ENCODE results near the gene MMAB. TPM values are rescaled to one million over a fixed set of nuclear protein-coding genes. Genes with fewer than 3 reads are reported as not detected.

MMAB gene
- total RNA-seq, 4 donors from 2014 or later, result 21.2 to 54.3 (median 25.6) TPM

- Histone ChIP-seq H3K27ac (no peak overlapping the region), H3K4me3 (no peak overlapping the region), H3K4me1 (no peaks in the 10 kb centered on the region), H3K36me3 (no peaks in the 10 kb centered on the region), H3K9me3 (no peaks in the 10 kb centered on the region), H3K27me3 (peaks cover 0 to 30% (median 4%) of the 10 kb centered on the region in 3 donors)
- no peak for ATAC-seq
- DNase-seq, result no peak
- intact Hi-C loops (cut with DNase I; ENCODE audit: low total_unique reads), result no loop called here
- TF ChIP-seq CTCF (IDR thresholded peaks at IDR 0.05 in 4 of 5, conservative IDR thresholded peaks at IDR 0.05 in 1 of 5) (no peak), POLR2A (IDR thresholded peaks at IDR 0.05) (no peak)
- in situ Hi-C loops (cut with MboI; ENCODE audit: low sequenced_read_pairs in 4 of 4), result no loop called here
Measured at GRCh38 chr12:109612975-109613502, 39.7 kb upstream of the MMAB start.

DNA sequence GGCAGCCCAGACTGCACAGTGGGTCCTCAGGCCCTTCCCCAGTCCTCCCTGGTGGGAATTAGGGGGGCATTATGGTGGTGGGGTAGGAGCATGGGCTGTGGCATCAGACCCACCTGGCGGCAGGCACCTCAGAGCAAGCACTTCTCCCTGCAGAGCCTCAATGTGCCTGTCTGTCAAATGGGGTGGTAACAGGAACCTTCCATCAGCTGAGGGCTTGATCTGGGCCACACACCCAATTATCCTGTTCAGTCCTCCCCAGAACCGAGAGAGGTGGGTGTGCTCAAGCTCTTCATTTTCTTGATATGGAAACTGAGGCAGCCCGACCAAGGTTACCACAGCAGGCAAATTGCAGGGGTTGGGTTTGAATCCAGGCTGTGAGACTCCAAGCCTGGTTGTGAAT is 38.7 kb upstream of the MMAB start:
- H3K4me1 ChIP-seq, result peaks cover 0 to 2% of the 10 kb centered on the region in 2 donors
- no peaks in the 10 kb centered on the region for H3K9me3 ChIP-seq
- TF ChIP-seq CTCF (IDR thresholded peaks at IDR 0.05 in 4 of 5, conservative IDR thresholded peaks at IDR 0.05 in 1 of 5), result no peak
- no peak for TF ChIP-seq POLR2A (IDR thresholded peaks at IDR 0.05)
- DNase-seq (no peak), ATAC-seq (no peak)
- H3K27ac ChIP-seq, result no peak overlapping the region
- H3K27me3 ChIP-seq, result peaks cover 0 to 30% (median 4%) of the 10 kb centered on the region in 3 donors
- H3K4me3 ChIP-seq, result no peak overlapping the region
- no peaks in the 10 kb centered on the region for H3K36me3 ChIP-seq
- in situ Hi-C loops (cut with MboI; ENCODE audit: low sequenced_read_pairs in 4 of 4) (no loop called here), intact Hi-C loops (cut with DNase I; ENCODE audit: low total_unique reads) (no loop called here)

DNA sequence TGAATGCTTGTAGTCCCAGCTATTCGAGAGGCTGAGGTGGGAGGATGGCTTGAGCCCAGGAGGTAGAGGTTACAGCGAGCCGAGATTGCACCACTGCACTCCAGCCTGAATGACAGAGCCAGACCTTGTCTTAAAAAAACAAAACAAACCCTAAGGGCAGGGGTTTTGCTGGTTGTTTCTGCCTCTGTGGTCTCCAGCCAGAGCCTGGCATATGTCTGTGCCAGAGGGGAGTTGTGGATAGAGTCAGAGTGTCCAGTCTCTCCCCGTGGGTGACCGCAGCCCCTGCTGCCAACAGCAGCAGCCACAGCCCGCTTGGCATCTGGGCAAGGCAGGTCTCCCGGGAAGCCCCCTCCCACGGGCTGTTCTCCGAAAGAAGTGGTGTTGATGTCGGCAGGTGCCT is 37.9 kb upstream of the MMAB start:
- Histone ChIP-seq H3K27ac (no peak overlapping the region), H3K9me3 (no peaks in the 10 kb centered on the region), H3K27me3 (peaks cover 0 to 30% (median 4%) of the 10 kb centered on the region in 3 donors), H3K4me3 (no peak overlapping the region), H3K4me1 (peaks cover 0 to 8% of the 10 kb centered on the region in 2 donors), H3K36me3 (no peaks in the 10 kb centered on the region)
- intact Hi-C loops (cut with DNase I; ENCODE audit: low total_unique reads), result no loop called here
- DNase-seq, result no peak
- in situ Hi-C loops (cut with MboI; ENCODE audit: low sequenced_read_pairs in 4 of 4), result no loop called here
- TF ChIP-seq CTCF (IDR thresholded peaks at IDR 0.05 in 4 of 5, conservative IDR thresholded peaks at IDR 0.05 in 1 of 5) (no peak), POLR2A (IDR thresholded peaks at IDR 0.05) (no peak)
- ATAC-seq, result no peak

GRCh38 chr12:109610523-109610922 is 37.2 kb upstream of the MMAB start:
- H3K9me3 ChIP-seq, result no peaks in the 10 kb centered on the region
- no peak for ATAC-seq
- H3K4me3 ChIP-seq, result no peak overlapping the region
- H3K27me3 ChIP-seq, result peaks cover 0 to 25% (median 4%) of the 10 kb centered on the region in 3 donors
- in situ Hi-C loops (cut with MboI; ENCODE audit: low sequenced_read_pairs in 4 of 4), result no loop called here
- DNase-seq, result no peak
- intact Hi-C loops (cut with DNase I; ENCODE audit: low total_unique reads), result no loop called here
- H3K36me3 ChIP-seq, result no peaks in the 10 kb centered on the region
- H3K27ac ChIP-seq, result no peak overlapping the region
- peaks cover 0 to 10% of the 10 kb centered on the region in 2 donors for H3K4me1 ChIP-seq
- no peak for TF ChIP-seq POLR2A (IDR thresholded peaks at IDR 0.05)
- TF ChIP-seq CTCF (IDR thresholded peaks at IDR 0.05 in 4 of 5, conservative IDR thresholded peaks at IDR 0.05 in 1 of 5), result no peak

- DNase-seq, result no peak
- ATAC-seq, result no peak
- peaks cover 0 to 10% of the 10 kb centered on the region in 2 donors for H3K4me1 ChIP-seq
- H3K27ac ChIP-seq, result no peak overlapping the region
- TF ChIP-seq CTCF (IDR thresholded peaks at IDR 0.05 in 4 of 5, conservative IDR thresholded peaks at IDR 0.05 in 1 of 5) (no peak), POLR2A (IDR thresholded peaks at IDR 0.05) (no peak)
- H3K9me3 ChIP-seq, result no peaks in the 10 kb centered on the region
- H3K4me3 ChIP-seq, result no peak overlapping the region
- in situ Hi-C loops (cut with MboI; ENCODE audit: low sequenced_read_pairs in 4 of 4), result no loop called here
- intact Hi-C loops (cut with DNase I; ENCODE audit: low total_unique reads), result no loop called here
- H3K36me3 ChIP-seq, result no peaks in the 10 kb centered on the region
- H3K27me3 ChIP-seq, result peaks cover 0 to 19% (median 4%) of the 10 kb centered on the region in 3 donors
Measured at GRCh38 chr12:109609342-109609741, 36.0 kb upstream of the MMAB start.
